SK-MEL-5 (cell line): Measurements from ENCODE around the gene CD99. TPM values are rescaled to one million over a fixed set of nuclear protein-coding genes. Genes with fewer than 3 reads are reported as not detected.
"Not testable (repeated sequence)": the region's sequence is repeated elsewhere in the genome, so short reads cannot be mapped to it uniquely, and the experiment has no call there.

ENCODE experiments used
- DNase-seq: peaks from one replicate; pipeline ENCODE4 v3.0.0-alpha.2; 2016; ENCODE audit warnings: low read depth, low spot score
- in situ Hi-C: cut with HindIII; loops from 2 replicates; pipeline ENCODE4 v1.10.0; 2016; ENCODE audit warnings: low sequenced_read_pairs, high pct_unique_total_duplicates, low pct_unique_long_range_greater_than_20kb
- total RNA-seq: library from RNA; depleted of rRNA; stranded (reverse); fragments of >200 nt; shearing (Covaris generic); gene quantifications from 2 replicates; pipeline ENCODE4 v1.2.3, GENCODE V29; 2014; rRNA removed

The CD99 gene
- total RNA-seq, 1 experiment from 2014 or later, result 158 TPM

- in situ Hi-C loops, DNase-seq: not testable (repeated sequence)
These were observed 89.6 kb downstream of the CD99 start for GRCh38 chrX:2780472-2781225.

- in situ Hi-C loops, result no loop called here
- DNase-seq, result no peak
These were observed 90.1 kb downstream of the CD99 start for GRCh38 chrX:2781226-2781571.

- in situ Hi-C loops, result no loop called here
- DNase-seq, result no peak
These were observed 90.6 kb downstream of the CD99 start for GRCh38 chrX:2781698-2782097.

- no peak for DNase-seq
- in situ Hi-C loops, result no loop called here
These were observed 91.1 kb downstream of the CD99 start for GRCh38 chrX:2782171-2782570.

GRCh38 chrX:2782778-2783177 is 91.7 kb downstream of the CD99 start:
- no peak for DNase-seq

GRCh38 chrX:2784026-2784425 is 92.9 kb downstream of the CD99 start:
- no peak for DNase-seq
- in situ Hi-C loops, result no loop called here

More at GRCh38 chrX:2782778-2783177, 91.7 kb downstream of the CD99 start:
- in situ Hi-C loops, result no loop called here

- DNase-seq, result no peak
- in situ Hi-C loops, result no loop called here
These were observed 94.4 kb downstream of the CD99 start for GRCh38 chrX:2785538-2785937.

- DNase-seq, result no peak
- in situ Hi-C loops, result no loop called here
These were observed 97.9 kb downstream of the CD99 start for GRCh38 chrX:2788980-2789379.

- DNase-seq, result no peak
- in situ Hi-C loops, result no loop called here
These were observed 98.5 kb downstream of the CD99 start for GRCh38 chrX:2789569-2789968.

Other genes with a start within 250 kb of the CD99 start
- 17.8 and 19.5 TPM in 2 replicates for gene DHRSX, start 190.3 kb upstream of the CD99 start, total RNA-seq
- 18.0 and 19.1 TPM in 2 replicates for gene ZBED1, start 190.3 kb upstream of the CD99 start, total RNA-seq
- gene XG, start 60.7 kb downstream of the CD99 start, total RNA-seq, result not detected in 2 replicates
- 71.4 and 77.5 TPM in 2 replicates for gene GYG2, start 137.6 kb downstream of the CD99 start, total RNA-seq
- 24.9 and 27.9 TPM in 2 replicates for gene ARSD, start 238.0 kb downstream of the CD99 start, total RNA-seq